GM06990 (cell line): ENCODE measurements around the gene ARHGEF37.

Experiments used
- DNase-seq: peaks from one replicate; pipeline ENCODE4 v3.0.0-alpha.2; 2011; ENCODE audit not compliant: insufficient read length; ENCODE audit errors: extremely low read depth
- H3K27me3 ChIP-seq: replicated peaks from 2 replicates; pipeline ENCODE4 v1.6.0; 2011; ENCODE audit warnings: low read length; ENCODE audit not compliant: control insufficient read depth, insufficient read depth
- H3K36me3 ChIP-seq: 2 replicates; pipeline ENCODE4 v1.5.1; 2011; ENCODE audit warnings: low read length; ENCODE audit not compliant: control insufficient read depth, insufficient read depth
- H3K4me3 ChIP-seq: replicated peaks from 2 replicates; pipeline ENCODE4 v1.5.1; 2011; ENCODE audit warnings: low read depth, mild to moderate bottlenecking, control low read depth, low read length
- TF ChIP-seq, protein P1 (sequence below): IDR thresholded peaks from 2 replicates; pipeline ENCODE4 v1.5.1; 2011; ENCODE audit warnings: low read length, control low read depth, mild to moderate bottlenecking, inconsistent platforms; ENCODE audit not compliant: insufficient read depth, poor library complexity, severe bottlenecking

ARHGEF37 gene

DNA sequence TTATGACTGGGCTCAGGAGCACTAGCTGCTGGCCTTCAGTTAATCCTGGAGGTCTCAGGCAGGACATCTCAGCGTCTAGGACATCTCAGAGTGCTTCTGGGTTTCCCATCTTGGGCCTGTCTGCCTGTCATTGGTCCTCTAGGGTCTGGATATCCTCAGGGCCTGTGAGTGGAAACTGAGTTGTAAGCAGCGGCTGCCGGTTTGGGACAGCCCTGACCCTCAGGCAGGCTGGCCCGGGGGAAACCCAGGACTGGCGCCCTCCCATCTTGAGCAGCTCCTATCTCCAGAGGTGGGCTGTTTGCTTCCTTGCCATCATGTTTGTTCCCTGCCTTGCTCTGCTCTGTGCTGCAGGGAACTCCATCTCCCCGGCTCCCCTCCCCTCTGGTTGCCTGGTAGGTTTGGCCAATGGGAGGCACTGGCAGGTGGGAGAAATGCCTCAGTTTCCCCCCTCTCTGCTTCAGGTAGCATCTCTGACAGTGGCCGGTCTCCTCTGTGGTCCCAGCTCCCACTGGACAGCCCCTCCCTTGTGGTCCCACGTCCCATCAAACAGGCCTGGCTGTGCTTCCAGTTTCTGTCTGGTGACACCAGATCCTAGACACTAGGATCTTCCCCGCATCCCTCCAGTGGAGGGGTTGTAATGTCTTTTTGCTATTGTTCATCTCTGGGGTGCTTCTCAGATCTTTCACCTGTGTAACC is 57.4 kb downstream of the ARHGEF37 start:
- no peak for DNase-seq
- H3K27me3 ChIP-seq: no peaks in the 10 kb centered on the region
- no peaks in the 10 kb centered on the region for H3K36me3 ChIP-seq
- no peak overlapping the region for H3K4me3 ChIP-seq
- TF ChIP-seq, protein P1, sequence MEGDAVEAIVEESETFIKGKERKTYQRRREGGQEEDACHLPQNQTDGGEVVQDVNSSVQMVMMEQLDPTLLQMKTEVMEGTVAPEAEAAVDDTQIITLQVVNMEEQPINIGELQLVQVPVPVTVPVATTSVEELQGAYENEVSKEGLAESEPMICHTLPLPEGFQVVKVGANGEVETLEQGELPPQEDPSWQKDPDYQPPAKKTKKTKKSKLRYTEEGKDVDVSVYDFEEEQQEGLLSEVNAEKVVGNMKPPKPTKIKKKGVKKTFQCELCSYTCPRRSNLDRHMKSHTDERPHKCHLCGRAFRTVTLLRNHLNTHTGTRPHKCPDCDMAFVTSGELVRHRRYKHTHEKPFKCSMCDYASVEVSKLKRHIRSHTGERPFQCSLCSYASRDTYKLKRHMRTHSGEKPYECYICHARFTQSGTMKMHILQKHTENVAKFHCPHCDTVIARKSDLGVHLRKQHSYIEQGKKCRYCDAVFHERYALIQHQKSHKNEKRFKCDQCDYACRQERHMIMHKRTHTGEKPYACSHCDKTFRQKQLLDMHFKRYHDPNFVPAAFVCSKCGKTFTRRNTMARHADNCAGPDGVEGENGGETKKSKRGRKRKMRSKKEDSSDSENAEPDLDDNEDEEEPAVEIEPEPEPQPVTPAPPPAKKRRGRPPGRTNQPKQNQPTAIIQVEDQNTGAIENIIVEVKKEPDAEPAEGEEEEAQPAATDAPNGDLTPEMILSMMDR: no peak

DNA sequence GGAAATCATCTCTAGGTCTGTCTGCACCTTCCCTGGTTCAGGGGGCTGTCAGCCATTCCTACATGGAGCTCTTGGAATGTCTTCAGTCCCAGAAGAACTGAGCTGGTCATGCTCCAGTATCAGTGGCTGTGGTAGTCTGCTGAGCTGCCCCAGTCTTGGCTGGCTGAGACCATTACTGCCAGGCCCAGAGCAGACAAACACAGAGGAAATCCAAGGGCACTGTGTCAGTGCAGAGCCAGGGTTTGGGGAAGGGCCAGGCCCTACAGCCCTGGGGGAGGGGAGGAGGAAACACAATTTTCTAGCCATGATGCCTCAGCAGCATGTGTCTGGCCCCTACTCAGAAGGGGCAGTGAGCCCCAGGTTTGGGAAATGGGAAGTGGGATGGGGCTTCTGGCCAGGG is 58.4 kb downstream of the ARHGEF37 start:
- DNase-seq: no peak
- TF ChIP-seq, protein P1: no peak
- H3K36me3 ChIP-seq: no peaks in the 10 kb centered on the region
- H3K4me3 ChIP-seq: no peak overlapping the region
- no peaks in the 10 kb centered on the region for H3K27me3 ChIP-seq

DNA sequence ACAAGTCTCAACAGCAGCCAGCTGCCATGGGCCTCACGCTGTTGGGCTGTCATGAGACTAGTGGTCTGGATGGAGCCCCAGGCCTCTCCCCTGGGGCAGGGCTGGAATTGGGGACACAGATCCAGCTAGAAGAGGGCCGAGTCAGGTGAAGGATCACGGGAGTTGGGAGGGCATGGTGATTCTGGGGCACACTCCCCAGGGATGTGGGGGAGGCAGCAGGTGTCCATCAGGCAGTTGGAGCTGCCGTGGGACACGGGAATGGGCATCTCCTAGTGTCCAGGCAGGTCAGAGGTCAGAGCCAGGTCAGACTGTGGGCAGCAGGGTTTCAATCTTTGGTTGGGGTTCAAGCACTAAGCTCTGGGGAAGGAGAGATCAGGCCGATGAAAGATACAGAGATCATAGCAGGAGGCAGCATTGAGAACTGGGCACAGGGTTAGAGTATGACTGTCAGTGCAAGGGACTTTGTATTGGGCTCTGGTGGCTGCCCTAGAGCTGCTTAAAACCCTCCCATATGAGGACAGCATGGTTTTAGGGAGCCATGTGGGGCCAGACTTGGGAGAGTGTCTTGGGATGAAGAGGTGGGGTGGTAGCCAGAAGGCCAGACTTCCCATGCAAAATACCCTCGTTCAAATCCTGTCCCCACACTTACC is 59.2 kb downstream of the ARHGEF37 start:
- H3K27me3 ChIP-seq: no peaks in the 10 kb centered on the region

DNA sequence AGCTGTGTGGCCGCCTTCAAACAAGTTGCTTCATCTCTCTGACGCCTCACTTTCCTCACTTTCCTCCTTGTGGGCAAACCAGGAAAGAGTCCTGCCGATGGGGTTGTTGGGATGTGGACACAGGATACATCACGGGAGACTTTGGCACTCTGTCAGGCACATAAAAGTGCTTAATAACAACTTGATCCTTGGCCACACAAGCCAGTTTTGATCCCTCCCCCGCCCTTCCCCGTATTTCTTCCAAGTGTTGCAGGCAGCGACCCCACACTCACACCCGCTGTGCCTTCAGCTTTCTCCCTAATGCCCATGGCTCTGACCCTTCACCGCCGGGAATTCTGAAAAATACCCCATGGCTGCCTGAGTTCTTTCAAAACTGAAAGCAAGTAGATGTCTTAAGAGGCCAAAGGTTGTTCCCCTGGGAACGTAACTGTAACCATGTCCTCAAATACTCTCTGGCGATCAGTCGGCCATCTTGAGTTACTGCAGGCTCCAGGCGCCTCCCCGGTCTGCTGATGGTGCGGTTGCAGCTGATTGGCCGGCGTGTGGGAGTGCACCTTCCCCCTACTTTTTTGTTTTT is 59.8 kb downstream of the ARHGEF37 start:
- DNase-seq: no peak
- no peak overlapping the region for H3K4me3 ChIP-seq
- no peaks in the 10 kb centered on the region for H3K27me3 ChIP-seq
- TF ChIP-seq, protein P1: no peak
- no peaks in the 10 kb centered on the region for H3K36me3 ChIP-seq

More for the DNA sequence above, 59.2 kb downstream of the ARHGEF37 start:
- no peak overlapping the region for H3K4me3 ChIP-seq
- TF ChIP-seq, protein P1: no peak
- no peaks in the 10 kb centered on the region for H3K36me3 ChIP-seq
- no peak for DNase-seq

DNA sequence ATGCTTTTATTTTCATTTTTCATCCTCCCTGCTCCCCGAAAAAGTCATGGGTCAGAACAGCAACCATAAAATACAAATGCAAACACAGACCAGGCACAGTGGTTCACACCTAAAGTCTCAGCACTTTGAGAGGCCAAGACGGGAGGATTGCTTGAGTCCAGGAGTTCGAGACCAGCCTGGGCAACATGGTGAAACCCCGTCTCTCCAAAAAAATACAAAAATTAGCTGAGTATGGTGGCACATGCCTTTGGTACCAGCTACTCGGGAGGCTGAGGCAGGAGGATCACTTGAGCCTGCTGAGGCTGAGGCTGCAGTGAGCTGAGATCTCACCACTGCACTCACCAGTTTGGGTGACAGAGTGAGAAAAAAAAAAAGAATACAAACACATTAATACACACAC is 60.3 kb downstream of the ARHGEF37 start:
- H3K4me3 ChIP-seq: no peak overlapping the region
- no peaks in the 10 kb centered on the region for H3K27me3 ChIP-seq
- no peak for DNase-seq
- TF ChIP-seq, protein P1: no peak
- H3K36me3 ChIP-seq: no peaks in the 10 kb centered on the region
